GM21390 (cell line): ENCODE results near the gene WDR18.

Experiments
- ATAC-seq: cut with Tn5 transposase; IDR thresholded peaks from one replicate; pipeline ENCODE4 v1.9.1; 2021; ENCODE audit not compliant: unreplicated experiment

Gene WDR18

DNA sequence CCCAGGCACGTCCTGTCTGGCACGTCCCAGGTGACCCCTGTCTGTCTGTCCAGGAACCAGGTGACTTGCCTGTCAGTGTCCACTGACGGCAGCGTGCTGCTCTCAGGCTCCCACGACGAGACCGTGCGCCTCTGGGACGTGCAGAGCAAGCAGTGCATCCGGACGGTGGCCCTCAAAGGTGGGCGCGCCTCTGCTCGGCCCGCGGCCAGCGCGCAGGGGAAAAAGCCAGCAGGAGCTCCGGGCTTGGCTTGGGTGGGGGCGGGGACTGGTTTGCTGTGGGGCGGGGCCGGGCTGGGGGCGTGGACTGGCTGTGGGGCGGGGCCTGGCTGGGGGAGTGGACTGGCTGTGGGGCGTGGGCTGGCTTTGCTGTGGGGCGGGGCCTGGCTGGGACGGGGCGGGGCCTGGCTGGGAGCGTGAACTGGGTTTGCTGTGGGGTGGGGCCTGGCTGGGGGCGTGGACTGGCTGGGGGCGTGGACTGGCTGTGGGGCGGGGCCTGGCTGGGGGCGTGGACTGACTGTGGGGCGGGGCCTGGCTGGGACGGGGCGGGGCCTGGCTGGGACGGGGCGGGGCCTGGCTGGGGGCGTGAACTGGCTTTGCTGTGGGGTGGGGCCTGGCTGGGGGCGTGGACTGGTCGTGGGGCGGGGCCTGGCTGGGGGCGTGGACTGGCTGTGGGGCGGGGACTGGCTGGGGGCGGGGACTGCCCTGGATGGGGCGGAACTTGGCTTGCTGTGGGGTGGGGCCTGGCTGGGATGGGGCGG, 7.2 kb downstream of the WDR18 start:
- ATAC-seq, result no peak

DNA sequence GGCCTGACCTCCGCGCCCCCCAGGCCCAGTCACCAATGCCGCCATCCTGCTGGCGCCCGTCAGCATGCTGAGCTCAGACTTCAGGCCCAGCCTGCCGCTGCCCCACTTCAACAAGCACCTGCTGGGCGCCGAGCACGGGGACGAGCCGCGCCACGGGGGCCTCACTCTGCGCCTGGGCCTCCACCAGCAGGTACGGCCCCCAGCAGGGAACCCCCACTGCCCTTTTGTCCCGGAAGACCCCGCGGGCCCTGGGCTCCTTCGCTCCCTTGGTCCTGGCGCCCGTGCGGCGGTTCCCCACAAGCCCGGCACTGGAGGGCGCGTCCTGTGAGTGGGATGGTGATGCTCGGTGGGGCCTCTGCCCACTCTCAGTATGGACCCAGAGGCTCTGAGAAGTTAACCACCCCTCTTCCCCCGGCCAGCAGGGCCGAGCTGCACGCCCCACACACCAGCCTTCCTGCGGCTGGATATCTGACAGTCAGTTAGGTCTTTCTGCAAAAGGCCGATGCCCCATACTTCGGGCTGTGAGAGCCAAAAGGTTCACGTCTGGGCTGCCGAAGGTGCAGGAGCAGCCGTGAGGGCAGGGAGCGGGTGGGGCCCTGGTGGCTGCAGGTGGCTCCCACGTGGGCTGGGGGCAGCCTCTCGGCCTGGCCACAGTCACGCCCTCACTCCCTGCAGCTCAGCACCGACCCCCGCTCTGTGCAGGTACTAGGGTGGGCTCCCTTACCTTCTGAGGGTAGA, 8.0 kb downstream of the WDR18 start:
- ATAC-seq, result no peak

DNA sequence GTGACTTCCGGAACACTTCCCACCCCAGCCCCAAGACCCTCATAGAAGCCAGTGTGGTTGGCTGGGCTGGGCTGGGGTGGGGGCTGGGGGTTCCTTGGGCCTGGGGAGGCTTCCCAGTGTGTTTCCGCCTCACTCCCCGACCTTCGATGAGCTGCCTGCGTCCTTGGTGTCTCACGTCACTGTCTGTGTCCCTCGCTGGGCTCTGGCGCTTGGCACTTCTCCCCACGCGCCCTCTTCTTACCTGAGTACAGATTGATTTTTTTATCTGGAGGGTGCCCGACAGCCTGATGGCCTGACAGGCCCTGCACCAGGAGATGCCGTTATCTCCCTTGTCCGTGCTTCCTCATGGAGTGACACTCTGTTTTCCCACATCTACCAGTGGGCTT, 8.5 kb downstream of the WDR18 start:
- ATAC-seq, result no peak

DNA sequence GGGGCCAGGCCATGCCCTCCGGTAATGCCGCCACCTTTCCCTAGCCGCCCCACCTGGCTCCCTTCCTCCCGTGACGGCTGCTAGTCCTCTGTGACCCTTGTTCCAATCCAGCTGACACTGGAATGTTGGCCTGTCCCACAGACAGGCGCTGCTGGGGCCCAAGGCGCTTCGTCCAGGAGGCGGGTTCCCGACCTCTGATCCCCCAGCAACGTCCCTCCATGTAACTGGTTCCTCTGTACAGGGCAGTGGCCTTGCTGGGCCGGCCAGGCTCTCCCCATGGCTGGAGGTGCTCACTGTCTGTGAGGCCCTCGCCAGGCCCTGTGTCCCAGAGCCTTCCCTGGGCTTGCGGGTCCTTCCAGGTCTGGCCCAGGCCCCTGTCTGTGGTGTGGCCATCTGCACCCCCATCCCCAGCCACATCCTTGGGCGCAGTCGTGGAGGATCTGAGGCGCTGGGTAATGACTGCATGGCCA, 9.3 kb downstream of the WDR18 start:
- no peak for ATAC-seq

DNA sequence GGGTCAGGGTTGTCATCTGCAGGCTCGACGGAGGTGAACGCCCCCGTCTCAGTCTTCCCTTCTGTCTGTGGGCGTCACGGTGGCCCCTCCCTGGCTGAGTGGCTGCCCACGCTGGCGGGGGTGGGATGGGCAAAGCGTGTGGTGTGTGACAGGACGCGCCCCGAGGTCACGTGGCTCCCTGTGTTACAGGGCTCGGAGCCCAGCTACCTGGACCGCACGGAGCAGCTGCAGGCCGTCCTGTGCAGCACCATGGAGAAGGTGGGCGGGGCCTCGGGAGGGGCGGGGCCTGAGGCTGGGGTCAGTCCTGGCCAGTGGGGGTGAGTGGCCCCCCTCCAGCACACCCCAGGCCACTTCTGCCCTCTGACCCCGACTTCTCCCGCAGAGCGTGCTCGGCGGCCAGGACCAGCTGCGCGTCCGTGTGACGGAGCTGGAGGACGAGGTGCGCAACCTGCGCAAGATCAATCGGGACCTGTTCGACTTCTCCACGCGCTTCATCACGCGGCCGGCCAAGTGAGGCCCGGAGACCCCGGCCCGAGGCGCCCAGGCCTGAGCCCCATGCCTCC, 9.8 kb downstream of the WDR18 start:
- no peak for ATAC-seq

DNA sequence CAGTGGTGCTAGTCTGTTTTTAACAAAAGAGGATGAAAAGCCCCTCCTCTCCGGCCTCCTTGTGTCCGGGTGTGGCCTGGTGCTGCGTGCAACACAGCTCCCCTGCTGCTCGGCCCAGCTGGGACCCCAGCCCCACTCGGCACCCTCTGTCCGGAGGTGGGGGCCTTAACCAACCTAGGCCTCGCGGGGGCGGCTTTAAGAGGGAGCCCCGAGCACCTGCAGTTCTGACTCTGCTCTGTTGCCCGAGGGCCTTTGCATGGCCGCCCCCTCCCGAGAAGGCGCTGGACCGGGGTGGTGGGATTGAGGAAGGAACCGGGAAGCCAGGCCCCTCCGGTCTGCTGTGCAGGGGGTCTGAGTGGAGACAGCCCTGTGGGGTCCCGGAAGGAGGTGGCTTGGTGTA, 10.4 kb downstream of the WDR18 start:
- no peak for ATAC-seq

DNA sequence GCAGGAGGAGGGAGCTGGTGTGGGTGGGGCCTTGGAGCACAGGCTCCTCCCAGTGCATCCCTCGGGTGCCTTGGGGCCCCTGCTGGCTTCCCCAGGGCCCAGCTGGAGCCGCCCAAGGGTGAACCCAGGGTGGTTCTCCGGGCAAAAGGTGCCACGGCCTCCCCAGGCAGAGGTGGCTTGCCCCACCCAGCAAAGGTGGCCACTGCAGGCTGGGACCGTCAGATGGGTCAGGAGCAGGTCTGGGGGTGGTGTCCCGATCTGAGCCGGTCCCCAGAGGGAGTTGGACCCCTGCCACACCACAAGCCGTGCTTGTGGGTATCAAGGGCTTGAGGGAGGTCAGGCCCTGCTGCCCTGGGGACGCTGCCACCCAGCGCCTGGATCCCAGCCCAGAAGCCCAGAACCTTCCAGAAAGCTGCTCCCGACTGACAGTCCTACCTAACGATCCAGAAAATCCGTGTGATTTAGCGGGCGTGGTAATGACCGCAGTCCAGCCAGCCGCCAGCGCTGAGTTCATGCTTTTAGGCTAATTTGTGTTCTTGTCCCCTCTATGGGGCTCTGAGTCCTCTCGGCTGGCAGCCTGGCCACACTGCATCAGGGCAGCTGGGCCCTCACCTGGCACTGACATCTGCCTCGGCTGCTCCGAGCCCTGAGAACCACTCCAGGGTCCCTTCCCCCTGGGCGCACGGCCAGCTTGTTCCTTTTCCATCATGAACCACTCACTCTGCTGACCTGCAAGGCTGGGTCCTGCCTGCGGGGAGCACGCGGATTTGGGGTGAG, 11.1 kb downstream of the WDR18 start:
- no peak for ATAC-seq

DNA sequence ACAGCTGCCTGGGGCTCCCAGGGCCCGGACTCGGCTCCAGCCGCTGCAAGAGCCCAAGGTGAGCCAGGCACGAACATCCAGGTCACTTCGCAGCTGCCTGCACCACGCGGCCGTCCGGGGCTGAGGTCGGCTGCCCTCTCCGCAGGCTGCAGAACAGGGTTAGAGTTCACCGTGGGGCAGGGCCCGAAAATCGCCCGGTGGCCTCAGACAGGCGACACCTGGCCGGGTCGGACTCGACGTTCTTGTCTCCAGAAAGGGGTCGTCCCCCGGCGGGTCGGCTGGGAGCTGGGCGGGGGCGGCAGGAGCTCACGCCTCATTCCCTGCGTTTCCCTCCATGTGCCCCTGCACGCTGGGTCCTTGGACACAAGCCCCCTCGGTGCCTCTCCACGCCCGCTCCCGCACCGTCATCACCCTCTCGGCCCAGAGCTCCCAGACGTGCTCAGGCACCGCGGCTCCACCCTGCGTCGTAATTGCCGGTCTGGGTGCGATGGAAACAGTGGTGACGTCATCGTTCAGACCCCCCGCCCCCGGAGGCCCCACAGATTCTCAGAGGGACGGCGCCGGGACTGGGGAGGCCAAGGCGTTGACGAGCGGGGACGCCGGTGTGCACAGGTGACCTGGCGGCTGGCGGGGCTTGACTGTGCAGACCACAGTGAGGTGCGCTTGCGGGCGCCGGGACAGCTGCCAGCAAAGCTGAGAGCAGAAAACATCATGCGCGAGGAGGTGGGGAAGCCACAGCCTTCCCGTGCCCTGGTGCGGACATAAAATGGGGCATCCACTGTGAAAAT, 12.1 kb downstream of the WDR18 start:
- no peak for ATAC-seq

DNA sequence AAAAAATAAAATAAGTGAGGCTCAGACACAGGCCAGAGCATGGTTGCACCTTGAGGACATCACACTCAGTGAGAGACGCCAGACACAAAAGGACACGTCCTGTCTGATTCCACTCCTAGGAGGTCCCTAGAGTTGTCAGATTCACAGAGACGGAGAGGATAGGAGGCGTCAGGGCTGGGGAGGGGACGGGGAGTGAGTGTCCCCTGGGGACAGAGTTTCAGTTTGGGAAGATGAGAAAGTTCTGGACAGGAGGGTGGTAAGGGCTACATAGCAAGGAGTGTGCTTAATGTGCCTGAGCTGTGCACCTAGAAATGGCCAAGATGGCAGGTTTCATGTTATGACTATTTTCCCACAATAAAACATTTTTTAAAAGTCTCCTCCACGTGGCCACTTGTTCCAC, 13.9 kb downstream of the WDR18 start:
- no peak for ATAC-seq

DNA sequence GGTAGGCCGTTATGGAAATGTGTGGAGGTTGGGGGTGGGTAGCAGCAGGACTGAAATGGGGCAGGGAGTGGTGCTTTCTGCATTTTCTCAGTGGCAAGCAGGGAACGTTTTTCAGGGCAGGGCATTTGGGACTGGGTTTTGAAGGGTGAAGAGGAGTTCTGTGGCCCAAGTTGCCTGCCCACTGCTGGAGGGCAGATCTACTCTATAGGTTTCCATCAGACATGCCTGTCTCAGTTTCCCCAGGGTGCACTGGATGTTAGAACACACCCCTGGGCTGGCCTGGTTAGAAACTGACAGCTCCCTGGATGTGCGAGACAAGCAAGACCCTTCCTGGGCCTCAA, 15.2 kb downstream of the WDR18 start:
- no peak for ATAC-seq

DNA sequence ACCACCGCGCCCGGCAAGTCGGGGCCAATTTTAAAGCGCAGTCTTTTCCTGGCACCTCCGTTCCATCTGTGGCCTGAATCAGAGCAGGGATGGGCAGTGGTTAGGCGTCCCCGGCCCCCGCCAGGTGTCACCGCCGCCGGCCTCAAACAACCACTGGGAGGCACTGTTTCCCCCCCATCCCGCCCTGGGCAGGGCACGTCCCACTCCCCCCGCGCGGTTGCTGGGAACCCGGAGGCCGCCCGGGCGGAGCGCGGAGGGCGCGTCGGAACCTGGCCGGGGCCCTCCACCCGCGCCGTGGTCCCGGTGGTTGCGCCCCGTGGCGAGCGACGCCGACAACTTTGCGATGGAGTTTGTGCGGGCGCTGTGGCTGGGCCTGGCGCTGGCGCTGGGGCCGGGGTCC, 15.9 kb downstream of the WDR18 start, which contains the start of gene GRIN3B:
Gene GRIN3B, plus strand, starts transcription at position 325 of the 400 bp plus-strand sequence. Its CDS starts 19 bp downstream, at position 344.
- no peak for ATAC-seq

DNA sequence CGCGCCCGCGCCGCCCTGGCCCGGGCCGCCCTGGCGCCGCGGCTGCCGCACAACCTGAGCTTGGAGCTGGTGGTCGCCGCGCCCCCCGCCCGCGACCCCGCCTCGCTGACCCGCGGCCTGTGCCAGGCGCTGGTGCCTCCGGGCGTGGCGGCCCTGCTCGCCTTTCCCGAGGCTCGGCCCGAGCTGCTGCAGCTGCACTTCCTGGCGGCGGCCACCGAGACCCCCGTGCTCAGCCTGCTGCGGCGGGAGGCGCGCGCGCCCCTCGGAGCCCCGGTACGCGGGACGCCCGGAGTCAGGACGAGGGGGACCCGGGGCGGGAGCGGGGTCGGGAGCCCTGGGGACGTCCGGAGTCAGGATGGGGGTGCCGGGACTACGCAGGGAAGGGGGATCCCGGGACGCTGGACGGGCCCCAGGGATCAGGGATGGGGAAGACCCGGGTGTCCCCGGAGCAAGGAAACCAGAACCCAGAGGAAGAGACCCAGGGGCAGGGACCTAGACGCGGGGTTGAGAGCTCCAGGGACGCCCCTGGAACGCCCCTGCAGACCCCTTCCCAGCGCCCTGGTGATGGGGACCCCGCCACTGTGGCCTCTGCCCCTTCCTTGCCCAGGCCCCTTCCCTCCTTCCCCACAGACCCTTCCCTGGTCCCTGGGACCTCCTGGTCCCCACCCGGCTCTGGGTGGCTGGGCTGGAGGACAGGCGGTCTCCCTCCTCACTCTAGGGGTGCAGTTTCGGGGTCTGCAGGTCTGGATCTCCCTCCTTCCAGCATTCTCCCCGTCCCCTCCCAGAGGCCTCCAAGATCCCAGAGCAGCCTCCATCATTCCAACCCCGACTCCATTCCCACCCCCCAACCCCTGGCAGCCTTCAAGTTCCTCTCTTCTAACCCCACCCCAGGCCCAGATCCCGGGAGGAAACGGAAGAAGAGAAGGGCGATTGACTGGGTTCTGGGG, 16.7 kb downstream of the WDR18 start:
- ATAC-seq, result no peak

DNA sequence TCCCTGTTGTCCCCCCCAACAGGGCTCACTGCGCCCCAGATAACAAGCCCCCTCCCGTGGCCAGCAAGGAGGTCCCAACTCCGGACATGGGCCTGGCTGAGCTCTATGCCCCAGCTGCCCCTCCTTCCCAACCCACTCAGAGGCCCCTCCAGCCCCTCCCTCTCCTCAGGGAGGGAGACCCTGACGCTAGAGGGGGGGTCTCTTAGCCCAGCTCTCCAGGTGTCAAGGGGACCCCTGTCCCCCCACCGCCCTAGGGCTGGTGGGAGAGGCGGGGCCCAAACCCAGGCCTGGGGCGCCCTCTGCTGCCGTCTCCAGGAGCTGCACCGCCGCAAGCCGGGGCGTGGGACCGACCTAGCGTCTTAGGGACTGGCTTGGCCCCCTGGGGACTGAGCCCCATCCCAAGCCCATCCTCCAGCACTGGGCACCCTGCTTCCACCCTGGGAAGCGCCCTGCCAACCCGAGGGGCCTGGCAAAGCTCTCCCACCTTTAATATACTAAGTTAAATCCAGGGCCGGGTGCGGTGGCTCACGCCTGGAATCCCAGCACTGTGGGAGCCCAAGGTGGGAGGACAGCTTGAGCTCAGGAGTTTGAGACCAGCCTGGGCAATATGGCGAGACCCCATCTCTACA, 17.5 kb downstream of the WDR18 start:
- no peak for ATAC-seq

DNA sequence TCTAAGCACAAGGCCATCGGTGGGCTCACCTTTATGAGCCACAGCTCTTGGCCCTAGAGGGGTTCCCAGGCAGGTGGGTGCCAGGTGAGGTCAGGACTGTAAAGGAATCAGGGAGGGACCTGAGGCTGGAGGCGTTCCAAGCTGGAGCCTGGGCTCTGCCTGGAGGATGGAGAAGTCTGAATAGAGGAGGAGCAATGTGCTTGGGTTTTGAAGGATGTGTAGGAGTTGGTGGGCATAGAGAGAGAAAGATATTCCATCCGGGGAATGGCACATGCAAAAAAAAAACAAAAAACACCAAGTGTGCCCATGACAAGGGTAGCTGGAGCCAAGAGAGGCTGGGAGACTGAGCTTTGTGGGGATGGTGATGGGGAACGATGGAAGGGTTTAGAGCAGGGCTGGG, 18.5 kb downstream of the WDR18 start:
- ATAC-seq, result no peak

DNA sequence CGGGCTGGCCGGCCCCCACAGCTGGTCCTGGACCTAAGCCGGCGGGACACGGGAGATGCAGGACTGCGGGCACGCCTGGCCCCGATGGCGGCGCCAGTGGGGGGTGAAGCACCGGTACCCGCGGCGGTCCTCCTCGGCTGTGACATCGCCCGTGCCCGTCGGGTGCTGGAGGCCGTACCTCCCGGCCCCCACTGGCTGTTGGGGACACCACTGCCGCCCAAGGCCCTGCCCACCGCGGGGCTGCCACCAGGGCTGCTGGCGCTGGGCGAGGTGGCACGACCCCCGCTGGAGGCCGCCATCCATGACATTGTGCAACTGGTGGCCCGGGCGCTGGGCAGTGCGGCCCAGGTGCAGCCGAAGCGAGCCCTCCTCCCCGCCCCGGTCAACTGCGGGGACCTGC, 19.1 kb downstream of the WDR18 start:
- no peak for ATAC-seq

DNA sequence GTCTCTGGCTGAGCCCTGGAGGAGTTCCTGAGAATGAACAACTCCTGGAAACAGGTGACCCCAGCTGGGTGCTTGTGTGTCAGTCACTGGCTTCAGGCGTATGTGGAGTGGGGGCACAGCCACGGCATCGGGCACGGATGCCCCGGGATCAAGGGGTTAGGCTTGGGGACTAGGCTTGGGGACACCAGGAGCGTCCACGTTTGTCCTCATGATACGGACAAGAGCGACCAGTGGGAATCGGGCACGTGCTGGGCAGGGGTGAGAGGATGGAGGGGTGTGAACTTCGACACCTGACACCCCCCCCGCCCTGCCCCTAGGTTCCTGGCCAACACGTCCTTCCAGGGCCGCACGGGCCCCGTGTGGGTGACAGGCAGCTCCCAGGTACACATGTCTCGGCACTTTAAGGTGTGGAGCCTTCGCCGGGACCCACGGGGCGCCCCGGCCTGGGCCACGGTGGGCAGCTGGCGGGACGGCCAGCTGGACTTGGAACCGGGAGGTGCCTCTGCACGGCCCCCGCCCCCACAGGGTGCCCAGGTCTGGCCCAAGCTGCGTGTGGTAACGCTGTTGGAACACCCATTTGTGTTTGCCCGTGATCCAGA, 20.2 kb downstream of the WDR18 start:
- ATAC-seq, result no peak

DNA sequence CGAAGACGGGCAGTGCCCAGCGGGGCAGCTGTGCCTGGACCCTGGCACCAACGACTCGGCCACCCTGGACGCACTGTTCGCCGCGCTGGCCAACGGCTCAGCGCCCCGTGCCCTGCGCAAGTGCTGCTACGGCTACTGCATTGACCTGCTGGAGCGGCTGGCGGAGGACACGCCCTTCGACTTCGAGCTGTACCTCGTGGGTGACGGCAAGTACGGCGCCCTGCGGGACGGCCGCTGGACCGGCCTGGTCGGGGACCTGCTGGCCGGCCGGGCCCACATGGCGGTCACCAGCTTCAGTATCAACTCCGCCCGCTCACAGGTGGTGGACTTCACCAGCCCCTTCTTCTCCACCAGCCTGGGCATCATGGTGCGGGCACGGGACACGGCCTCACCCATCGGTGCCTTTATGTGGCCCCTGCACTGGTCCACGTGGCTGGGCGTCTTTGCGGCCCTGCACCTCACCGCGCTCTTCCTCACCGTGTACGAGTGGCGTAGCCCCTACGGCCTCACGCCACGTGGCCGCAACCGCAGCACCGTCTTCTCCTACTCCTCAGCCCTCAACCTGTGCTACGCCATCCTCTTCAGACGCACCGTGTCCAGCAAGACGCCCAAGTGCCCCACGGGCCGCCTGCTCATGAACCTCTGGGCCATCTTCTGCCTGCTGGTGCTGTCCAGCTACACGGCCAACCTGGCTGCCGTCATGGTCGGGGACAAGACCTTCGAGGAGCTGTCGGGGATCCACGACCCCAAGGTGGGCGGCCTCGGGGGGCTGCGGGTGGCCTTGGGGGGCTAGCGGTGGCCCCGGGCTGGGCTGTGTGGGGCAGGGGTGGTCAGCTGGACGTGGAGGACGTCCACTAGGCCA, 20.9 kb downstream of the WDR18 start:
- no peak for ATAC-seq
